Suprapubic skin (tissue), 4 donors: ENCODE data around the gene METTL25. TPM values are rescaled to one million over a fixed set of nuclear protein-coding genes. Genes with fewer than 3 reads are reported as not detected.

Experiments
- DNase-seq, 2 donors: peaks; one replicate each; pipeline ENCODE4 v3.0.0-alpha.2; 2019; ENCODE audit warnings: low spot score in 2 of 2
- H3K27ac ChIP-seq: fragments of 200-600 bp; sonication (generic); one replicate; pipeline ENCODE4 v1.5.1; 2019
- H3K27me3 ChIP-seq: fragments of 200-600 bp; sonication (generic); one replicate; pipeline ENCODE4 v1.5.1; 2019
- H3K36me3 ChIP-seq: fragments of 200-600 bp; sonication (generic); one replicate; pipeline ENCODE4 v1.5.1; 2019
- H3K4me1 ChIP-seq: fragments of 200-600 bp; sonication (generic); one replicate; pipeline ENCODE4 v1.5.1; 2019
- H3K4me3 ChIP-seq: fragments of 200-600 bp; sonication (generic); one replicate; pipeline ENCODE4 v1.5.1; 2019; ENCODE audit warnings: mild to moderate bottlenecking
- H3K9me3 ChIP-seq: fragments of 200-600 bp; sonication (generic); one replicate; pipeline ENCODE4 v1.5.1; 2019
- CTCF ChIP-seq, 2 donors: fragments of 200-600 bp in 1 of 2; fragments of 450-650 bp in 1 of 2; sonication (generic) in 1 of 2; IDR thresholded peaks; one replicate each; pipeline ENCODE4 v1.5.1; 2016 to 2019; ENCODE audit warnings: antibody characterized with exemption in 2 of 2, mild to moderate bottlenecking in 1 of 2, moderate library complexity in 1 of 2
- POLR2AphosphoS5 ChIP-seq, 3 donors: sonication (generic); formaldehyde crosslinking; IDR thresholded peaks; one replicate each; pipeline ENCODE4 v1.6.1; 2017; ENCODE audit warnings: antibody characterized with exemption in 3 of 3
- WGBS: methylation state at CpG from one replicate; pipeline ENCODE4 v1.1.5; 2018; 5-methylcytosine and 5-hydroxymethylcytosine counted together
- total RNA-seq, 4 donors: library from RNA; depleted of rRNA; stranded (reverse); fragments of >200 nt; gene quantifications; one replicate each; pipeline ENCODE4 v1.1.0, GENCODE V29; 2016

METTL25 gene
- total RNA-seq, 4 donors from 2014 or later = 10.2 to 13.0 (median 11.6) TPM

GRCh38 chr12:82527165-82527780, 168.9 kb downstream of the METTL25 start:
- WGBS = 3% methylated on average over 5 of the region's 5 CpGs
- no peak for DNase-seq
- Histone ChIP-seq H3K27me3 (no peaks in the 10 kb centered on the region), H3K27ac (no peak overlapping the region), H3K4me3 (no peak overlapping the region), H3K4me1 (no peaks in the 10 kb centered on the region), H3K9me3 (no peaks in the 10 kb centered on the region), H3K36me3 (no peaks in the 10 kb centered on the region)
- TF ChIP-seq POLR2AphosphoS5 (IDR thresholded peaks at IDR 0.05) (no peak), CTCF (IDR thresholded peaks at IDR 0.05) (peak; percentile 42 to 74)

Other genes with a start within 250 kb of the METTL25 start
- 10 to 100 TPM; 46.9 to 99.6 (median 84.3) TPM for gene CCDC59, start 142 bp upstream of the METTL25 start, total RNA-seq